Pancreas (tissue), 10 donors: ENCODE measurements around the gene RGMA. TPM values are rescaled to one million over a fixed set of nuclear protein-coding genes. Genes with fewer than 3 reads are reported as not detected.

Experiments
- ATAC-seq, 4 donors: fragments of 200-7000 bp; cut with Tn5 transposase; one replicate each; pipeline versions ENCODE4 v1.8.0 to v1.9.1; 2020; ENCODE audit warnings: mild to moderate bottlenecking in 4 of 4, moderate library complexity in 4 of 4
- DNase-seq, 6 donors: peaks; one replicate each; pipeline ENCODE4 v3.0.0-alpha.2; 2020
- FAIRE-seq: peaks from 2 replicates; lab custom pipeline; 2012; peaks lifted over from hg19 to GRCh38; lab: Jason Lieb, UNC
- H3K27ac ChIP-seq, 4 donors: fragments of 200-600 bp; sonication (generic); 1 replicate in 3 of 4; 2 replicates in 1 of 4; pipeline versions ENCODE4 v1.5.0 to v1.8.0; 2020
- H3K27me3 ChIP-seq, 4 donors: fragments of 200-600 bp; one replicate each; pipeline ENCODE4 v1.8.0; 2021
- H3K36me3 ChIP-seq, 3 donors: fragments of 200-600 bp; sonication (generic) in 1 of 3; one replicate each; pipeline versions ENCODE4 v1.5.0 to v1.8.0; 2020 to 2021
- H3K4me1 ChIP-seq, 3 donors: fragments of 200-600 bp; one replicate each; pipeline ENCODE4 v1.8.0; 2021
- H3K4me3 ChIP-seq, 4 donors: fragments of 200-600 bp; sonication (generic) in 2 of 4; one replicate each; pipeline versions ENCODE4 v1.5.0 to v1.8.0; 2020 to 2021
- H3K9me3 ChIP-seq, 4 donors: fragments of 200-600 bp; one replicate each; pipeline ENCODE4 v1.8.0; 2021
- CTCF ChIP-seq, 4 donors: fragments of 200-600 bp; sonication (generic) in 3 of 4; IDR thresholded peaks; one replicate each; pipeline versions ENCODE4 v1.5.0 to v1.8.0; 2021; ENCODE audit warnings: antibody characterized with exemption in 4 of 4
- WGBS, 2 donors: extraction: QIAGEN DNeasy Blood & Tissue Kit; methylation state at CpG; one replicate each; pipeline ENCODE4 v1.1.7; 2013; 5-methylcytosine and 5-hydroxymethylcytosine counted together
- intact Hi-C, 3 donors: fragments of 100-400 bp; cut with DNase I; formaldehyde crosslinking; loops; one replicate each; pipeline versions ENCODE4 v1.11.1 to v1.14.2; 2022
- polyA plus RNA-seq, 2 donors: library from polyadenylated mRNA; stranded (reverse); fragments of 200-250 nt; gene quantifications; one replicate each; pipeline ENCODE4 v1.2.3, GENCODE V29; 2013
- total RNA-seq, 6 donors: library from RNA; stranded (reverse); fragmentation: NEBNext Ultra II Directional in 4 of 6; extraction: Animal tissue kit (Norgen Biotek cat#: 25700) in 4 of 6; gene quantifications; one replicate each; pipeline versions ENCODE4 v1.2.1 to v1.2.4, GENCODE V29; 2021 to 2023
- donor health status: healthy with polysubstance abuse.
- donor health status: DM: no; HTN: no; CAD: no; lungs with moderate emphysema.
- donor health status: DM: no; HTN: no; CAD: no.
- donor health status: control.
- donor health status: control.
- donor health status: Bipolar disorder and iron deficiency.
- donor health status: DM: yes; HTN: yes; CAD: no.
- donor health status: DM: no; HTN: no; CAD: no.
- donor health status: DM: no; HTN: no; CAD: no.
- donor health status: DM: yes; HTN: yes; CAD: no.

Gene RGMA
- total and polyA plus RNA-seq, 8 donors = 3.7 to 14.3 (median 6.8) TPM

- FAIRE-seq = no peak
Observed at GRCh38 chr15:93007994-93008393, 81.0 kb downstream of the RGMA start.

DNA sequence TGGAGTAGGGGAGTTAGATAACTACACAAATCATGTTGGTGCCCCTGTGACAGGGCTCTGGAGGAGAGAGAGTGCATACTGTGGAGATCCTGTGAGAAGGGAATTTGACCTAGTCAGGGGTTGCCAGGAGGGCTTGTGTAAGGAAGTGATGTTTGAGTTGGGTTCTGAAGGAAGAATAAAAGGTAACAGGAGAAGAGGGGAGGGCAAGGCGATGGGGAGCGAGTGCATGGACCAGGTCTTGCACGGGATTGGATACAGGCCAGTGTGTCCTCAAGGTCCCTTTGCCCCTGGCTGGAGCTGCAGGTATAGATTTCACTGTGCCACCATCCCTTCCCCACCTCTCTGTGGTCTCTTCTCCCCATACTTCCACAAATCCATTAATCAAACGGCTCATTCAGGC lies 83.9 kb downstream of the RGMA start:
- WGBS, 2 donors = 67 to 74% methylated on average over 4 of the region's 4 CpGs
- Histone ChIP-seq H3K27me3 (no peaks in the 10 kb centered on the region), H3K4me3 (no peak overlapping the region), H3K27ac (no peak overlapping the region), H3K4me1 (no peaks in the 10 kb centered on the region), H3K9me3 (no peaks in the 10 kb centered on the region), H3K36me3 (peaks cover 6 to 79% (median 52%) of the 10 kb centered on the region in 3 donors)
- intact Hi-C loops = loop anchor here in 2 of 3 donors (10.0 kb wide), 1 partner anchor 50 kb away; no protein-coding TSS in a partner anchor
- ATAC-seq = no peak
- DNase-seq = no peak
- no peak for FAIRE-seq
- no peak for TF ChIP-seq CTCF (IDR thresholded peaks at IDR 0.05)

More at GRCh38 chr15:93007994-93008393, 81.0 kb downstream of the RGMA start:
- 94 to 97% methylated on average over 3 of the region's 3 CpGs for WGBS, 2 donors
- intact Hi-C loops = loop anchor here in 2 of 3 donors (10.0 kb wide), 1 partner anchor 53 kb away; no protein-coding TSS in a partner anchor
- H3K9me3 ChIP-seq = no peaks in the 10 kb centered on the region
- no peak for TF ChIP-seq CTCF (IDR thresholded peaks at IDR 0.05)
- peaks cover 0 to 79% (median 53%) of the 10 kb centered on the region in 3 donors for H3K36me3 ChIP-seq
- H3K27me3 ChIP-seq = no peaks in the 10 kb centered on the region
- H3K4me3 ChIP-seq = no peak overlapping the region
- no peak for DNase-seq
- no peak for ATAC-seq
- H3K4me1 ChIP-seq = no peaks in the 10 kb centered on the region
- H3K27ac ChIP-seq = no peak overlapping the region

GRCh38 chr15:93001881-93002280 lies 87.1 kb downstream of the RGMA start:
- Histone ChIP-seq H3K27ac (no peak overlapping the region), H3K27me3 (no peaks in the 10 kb centered on the region), H3K4me1 (no peaks in the 10 kb centered on the region), H3K36me3 (peaks cover 15 to 85% (median 55%) of the 10 kb centered on the region in 3 donors), H3K4me3 (no peak overlapping the region), H3K9me3 (no peaks in the 10 kb centered on the region)
- DNase-seq (no peak), ATAC-seq (no peak), FAIRE-seq (no peak)
- WGBS, 2 donors = 95 to 98% methylated on average over 2 of the region's 2 CpGs
- no peak for TF ChIP-seq CTCF (IDR thresholded peaks at IDR 0.05)
- intact Hi-C loops = loop anchor here in 2 of 3 donors (10.0 kb wide), 1 partner anchor 47 kb away; no protein-coding TSS in a partner anchor

DNA sequence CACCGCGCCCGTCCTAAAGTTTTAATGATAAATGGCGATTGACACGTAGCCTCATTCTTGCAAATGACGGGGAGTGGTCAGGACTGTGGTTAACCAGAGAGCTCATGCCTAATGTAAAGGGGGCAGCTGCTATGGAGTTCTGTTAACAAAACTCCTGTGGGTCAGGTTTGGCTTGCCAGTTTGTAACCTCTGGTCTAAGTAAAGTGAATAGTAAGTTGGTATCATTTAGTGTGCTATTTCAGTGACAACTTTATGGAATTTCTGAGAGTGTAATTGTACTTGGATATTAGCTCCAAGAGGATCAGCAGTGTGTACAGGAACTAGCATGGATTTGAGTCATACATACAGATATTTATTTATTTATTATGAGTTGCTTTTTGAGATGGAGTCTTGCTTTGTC lies 87.9 kb downstream of the RGMA start:
- peaks cover 20 to 92% (median 55%) of the 10 kb centered on the region in 3 donors for H3K36me3 ChIP-seq
- H3K4me1 ChIP-seq = no peaks in the 10 kb centered on the region
- TF ChIP-seq CTCF (IDR thresholded peaks at IDR 0.05) = no peak
- no peak overlapping the region for H3K27ac ChIP-seq
- WGBS, 2 donors = 85 to 96% methylated on average over 6 of the region's 6 CpGs
- H3K27me3 ChIP-seq = no peaks in the 10 kb centered on the region
- no peak for ATAC-seq
- FAIRE-seq = no peak
- H3K4me3 ChIP-seq = no peak overlapping the region
- no peaks in the 10 kb centered on the region for H3K9me3 ChIP-seq
- DNase-seq = no peak
- intact Hi-C loops = loop anchor here in 2 of 3 donors (10.0 kb wide), 1 partner anchor 46 kb away; no protein-coding TSS in a partner anchor

DNA sequence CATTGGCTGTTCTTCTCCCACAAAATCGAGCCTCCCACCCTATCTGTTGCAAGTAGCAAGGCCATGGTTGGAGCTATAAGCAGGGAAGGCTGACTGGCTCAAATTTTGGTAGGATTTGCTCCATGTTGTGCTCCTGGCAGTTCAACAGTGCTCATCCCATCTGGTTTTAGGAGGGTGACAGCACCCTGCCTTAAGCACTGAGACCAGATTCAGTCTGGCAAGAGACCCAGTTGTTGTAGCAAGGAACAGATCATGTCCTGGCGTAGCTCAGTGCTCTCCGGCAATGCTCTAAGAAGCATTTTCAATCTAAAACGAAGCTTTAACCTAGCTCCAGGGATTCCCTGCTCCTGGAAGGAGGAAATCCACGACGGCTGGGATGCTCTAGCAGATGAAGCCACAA lies 91.2 kb downstream of the RGMA start:
- ATAC-seq (no peak), FAIRE-seq (no peak)
- H3K27me3 ChIP-seq = no peaks in the 10 kb centered on the region

More for the DNA sequence above, 91.2 kb downstream of the RGMA start:
- TF ChIP-seq CTCF (IDR thresholded peaks at IDR 0.05) = no peak
- WGBS, 2 donors = 91% methylated on average over 6 of the region's 6 CpGs
- intact Hi-C loops = no loop called here
- peaks cover 0 to 3% (median 0%) of the 10 kb centered on the region in 3 donors for H3K4me1 ChIP-seq
- H3K9me3 ChIP-seq = no peaks in the 10 kb centered on the region
- no peak for DNase-seq
- H3K4me3 ChIP-seq = no peak overlapping the region
- H3K36me3 ChIP-seq = peaks cover 20 to 90% (median 52%) of the 10 kb centered on the region in 3 donors
- no peak overlapping the region for H3K27ac ChIP-seq
